ENCODE measurements around the gene HOTAIR.
A peak's percentile ranks its signal among the peaks of the same experiment; 100 is the strongest.

HOTAIR gene

GRCh38 chr12:53974084-53975063 is at the start of gene HOTAIR:
Gene HOTAIR, minus strand, starts transcription at chr12:53974954.
- DNase-seq (ENCODE audit: extremely low spot score): peak; percentile 58
- ChIA-PET CTCF (interaction anchor here (1.2 kb wide), 1 partner anchor 14 kb away, joined by 4 read pairs; no protein-coding TSS in a partner anchor), POLR2A (no interaction called here)
- TF ChIP-seq CTCF (IDR thresholded peaks at IDR 0.05; ENCODE audit: control extremely low read depth, extremely low read depth, low read depth, missing control alignments): no peak

- ChIA-PET CTCF (interaction anchor here (0.8 to 6.1 kb wide), 13 partner anchors 9 to 379 kb away, joined by 3 to 56 read pairs (median 5); partner anchors contain the start of genes HOXC10, HOXC5 and HOXC8), POLR2A (no interaction called here)
- no peak for TF ChIP-seq CTCF (IDR thresholded peaks at IDR 0.05; ENCODE audit: control extremely low read depth, extremely low read depth, low read depth, missing control alignments)
- no peak for DNase-seq (ENCODE audit: extremely low spot score)
Measured at GRCh38 chr12:54024127-54024526, 49.4 kb upstream of the HOTAIR start.

- CTCF ChIA-PET: interaction anchor here (0.8 to 6.1 kb wide), 16 partner anchors 10 to 380 kb away, joined by 3 to 56 read pairs (median 5); partner anchors contain the start of genes HOXC10, HOXC4, HOXC5 and HOXC8
- no peak for TF ChIP-seq CTCF (IDR thresholded peaks at IDR 0.05; ENCODE audit: control extremely low read depth, extremely low read depth, low read depth, missing control alignments)
- DNase-seq (ENCODE audit: extremely low spot score): no peak
- POLR2A ChIA-PET: no interaction called here
Measured at GRCh38 chr12:54022960-54023884, 48.5 kb upstream of the HOTAIR start.

- ChIA-PET POLR2A (no interaction called here), CTCF (interaction anchor here (0.9 to 6.1 kb wide), 8 partner anchors 12 to 351 kb away, joined by 3 to 56 read pairs (median 21); partner anchors contain the start of genes HOXC5 and HOXC8)
- peak; percentile 34 for TF ChIP-seq CTCF (IDR thresholded peaks at IDR 0.05; ENCODE audit: control extremely low read depth, extremely low read depth, low read depth, missing control alignments)
- DNase-seq (ENCODE audit: extremely low spot score): no peak
Measured at GRCh38 chr12:54021432-54022013, 46.8 kb upstream of the HOTAIR start.

- no peak for TF ChIP-seq CTCF (IDR thresholded peaks at IDR 0.05; ENCODE audit: control extremely low read depth, extremely low read depth, low read depth, missing control alignments)
- ChIA-PET POLR2A (no interaction called here), CTCF (interaction anchor here (0.9 to 6.1 kb wide), 5 partner anchors 12 to 194 kb away, joined by 3 to 56 read pairs (median 27); partner anchors contain the start of genes HOXC5 and HOXC8)
- DNase-seq (ENCODE audit: extremely low spot score): no peak
Measured at GRCh38 chr12:54020591-54021405, 46.0 kb upstream of the HOTAIR start.
